Esophagus squamous epithelium (tissue), 5 donors: ENCODE data around the gene ARRDC2. TPM values are rescaled to one million over a fixed set of nuclear protein-coding genes. Genes with fewer than 3 reads are reported as not detected.
A peak's percentile ranks its signal among the peaks of the same experiment; 100 is the strongest.

ENCODE experiments used
- DNase-seq: peaks from one replicate; lab custom pipeline; 2025; lab: John Stamatoyannopoulos, UW
- H3K27ac ChIP-seq, 4 donors: fragments of 200-600 bp; sonication (generic); one replicate each; pipeline ENCODE4 v1.5.1; 2016 to 2019; ENCODE audit warnings: mild to moderate bottlenecking in 1 of 4
- H3K27me3 ChIP-seq, 4 donors: fragments of 200-600 bp; sonication (generic); 1 replicate in 3 of 4; 2 replicates in 1 of 4; pipeline versions ENCODE4 v1.5.1 to v1.6.0; 2017 to 2021; ENCODE audit warnings: antibody characterized with exemption in 1 of 4
- H3K36me3 ChIP-seq, 3 donors: fragments of 200-600 bp; sonication (generic); one replicate each; pipeline ENCODE4 v1.5.1; 2016 to 2019
- H3K4me1 ChIP-seq, 3 donors: fragments of 200-600 bp; sonication (generic); one replicate each; pipeline ENCODE4 v1.5.1; 2017 to 2019
- H3K4me3 ChIP-seq, 4 donors: fragments of 200-600 bp; sonication (generic); 1 replicate in 3 of 4; 2 replicates in 1 of 4; pipeline ENCODE4 v1.5.1; 2016 to 2019; ENCODE audit warnings: mild to moderate bottlenecking in 2 of 4, moderate library complexity in 1 of 4
- H3K9me3 ChIP-seq, 3 donors: fragments of 200-600 bp; sonication (generic); one replicate each; pipeline ENCODE4 v1.5.1; 2016 to 2019
- CTCF ChIP-seq, 6 experiments: fragments of 450-650 bp in 4 of 6; fragments of 200-600 bp in 2 of 6; sonication (generic) in 2 of 6; IDR thresholded peaks; one replicate each; pipeline ENCODE4 v1.5.1; 2016 to 2019; ENCODE audit warnings: antibody characterized with exemption in 6 of 6, mild to moderate bottlenecking in 4 of 6, moderate library complexity in 4 of 6
- POLR2A ChIP-seq, 4 donors: fragments of 450-650 bp; IDR thresholded peaks; one replicate each; pipeline ENCODE4 v1.6.1; 2017; ENCODE audit warnings: antibody characterized with exemption in 4 of 4, mild to moderate bottlenecking in 4 of 4, moderate library complexity in 3 of 4
- WGBS, 2 donors: methylation state at CpG; one replicate each; pipeline ENCODE4 v1.1.5; 2018; 5-methylcytosine and 5-hydroxymethylcytosine counted together
- intact Hi-C: fragments of 100-400 bp; cut with DNase I; formaldehyde crosslinking; loops from one replicate; pipeline ENCODE4 v1.15.0; 2022
- total RNA-seq, 4 donors: library from RNA; depleted of rRNA; stranded (reverse); fragments of >200 nt; gene quantifications; one replicate each; pipeline ENCODE4 v1.1.0, GENCODE V29; 2016
- donor health status: DM: yes; HTN: yes; CAD: no.

The ARRDC2 gene
- total RNA-seq, 4 donors from 2014 or later: 12.4 to 37.2 (median 15.4) TPM

- Histone ChIP-seq H3K4me1 (peaks cover 7 to 40% (median 23%) of the 10 kb centered on the region in 3 donors), H3K9me3 (no peaks in the 10 kb centered on the region), H3K4me3 (peak overlapping the region; percentile 8 to 60 (median 42)), H3K36me3 (no peaks in the 10 kb centered on the region), H3K27ac (peak overlapping the region; percentile 37 to 86 (median 78)), H3K27me3 (no peaks in the 10 kb centered on the region)
- 7 to 17% methylated on average over 7 to 11 of the region's 12 CpGs for WGBS, 2 donors
- intact Hi-C loops: no loop called here
- TF ChIP-seq POLR2A (IDR thresholded peaks at IDR 0.05) (peak in 1 of 4 donors; percentile 7), CTCF (IDR thresholded peaks at IDR 0.05) (no peak)
- peak; percentile 20 for DNase-seq
These were observed 36.9 kb downstream of the ARRDC2 start for GRCh38 chr19:18044825-18045304.

- Histone ChIP-seq H3K36me3 (no peaks in the 10 kb centered on the region), H3K4me3 (peak overlapping the region; percentile 8 to 60 (median 42)), H3K27me3 (no peaks in the 10 kb centered on the region), H3K27ac (peak overlapping the region; percentile 37 to 86 (median 78)), H3K9me3 (no peaks in the 10 kb centered on the region), H3K4me1 (peaks cover 7 to 46% (median 25%) of the 10 kb centered on the region in 3 donors)
- no peak for DNase-seq
- TF ChIP-seq POLR2A (IDR thresholded peaks at IDR 0.05): peak in 1 of 4 donors; percentile 2
- no peak for TF ChIP-seq CTCF (IDR thresholded peaks at IDR 0.05)
- 64 to 75% methylated on average over 7 of the region's 7 CpGs for WGBS, 2 donors
- intact Hi-C loops: no loop called here
These were observed 37.5 kb downstream of the ARRDC2 start for GRCh38 chr19:18045307-18046050.

GRCh38 chr19:18046059-18046718 lies 38.2 kb downstream of the ARRDC2 start:
- TF ChIP-seq POLR2A (IDR thresholded peaks at IDR 0.05) (no peak), CTCF (IDR thresholded peaks at IDR 0.05) (no peak)
- H3K27ac ChIP-seq: peak overlapping the region in 3 of 4 donors; percentile 76 to 79 (median 77)
- H3K4me1 ChIP-seq: peaks cover 7 to 53% (median 28%) of the 10 kb centered on the region in 3 donors
- no peaks in the 10 kb centered on the region for H3K36me3 ChIP-seq
- intact Hi-C loops: no loop called here
- peaks cover 0 to 4% (median 0%) of the 10 kb centered on the region in 4 donors for H3K27me3 ChIP-seq
- no peaks in the 10 kb centered on the region for H3K9me3 ChIP-seq
- 37 to 51% methylated on average over 13 to 14 of the region's 14 CpGs for WGBS, 2 donors
- H3K4me3 ChIP-seq: no peak overlapping the region
- no peak for DNase-seq

GRCh38 chr19:18049385-18049784 lies 41.4 kb downstream of the ARRDC2 start:
- 50 to 64% methylated on average over 8 to 9 of the region's 10 CpGs for whole genome bisulfite sequencing, 2 donors
- Histone ChIP-seq H3K27ac (peak overlapping the region; percentile 65 to 89 (median 80)), H3K4me1 (peaks cover 17 to 72% (median 39%) of the 10 kb centered on the region in 3 donors), H3K27me3 (peaks cover 0 to 16% (median 2%) of the 10 kb centered on the region in 4 donors), H3K9me3 (no peaks in the 10 kb centered on the region), H3K4me3 (no peak overlapping the region), H3K36me3 (no peaks in the 10 kb centered on the region)
- intact Hi-C loops: no loop called here
- no peak for DNase-seq
- no peak for TF ChIP-seq POLR2A (IDR thresholded peaks at IDR 0.05)
- no peak for TF ChIP-seq CTCF (IDR thresholded peaks at IDR 0.05)
